Measurements from ENCODE around the gene SPIRE1. TPM values are rescaled to one million over a fixed set of nuclear protein-coding genes. Genes with fewer than 3 reads are reported as not detected.
A peak's percentile ranks its signal among the peaks of the same experiment; 100 is the strongest.

SPIRE1 gene
- total RNA-seq, 6 donors from 2014 or later = 33.9 to 76.7 (median 59.6) TPM

- H3K9me3 ChIP-seq = no peaks in the 10 kb centered on the region
- H3K4me3 ChIP-seq = no peak overlapping the region
- no peaks in the 10 kb centered on the region for H3K36me3 ChIP-seq
- H3K27ac ChIP-seq = no peak overlapping the region
- H3K4me1 ChIP-seq = peaks cover 10 to 27% (median 17%) of the 10 kb centered on the region in 4 donors
- no peak for TF ChIP-seq CTCF (IDR thresholded peaks at IDR 0.05)
- no peak for TF ChIP-seq POLR2A (IDR thresholded peaks at IDR 0.05)
- no peak for TF ChIP-seq POLR2AphosphoS5 (IDR thresholded peaks at IDR 0.05)
- no peak for TF ChIP-seq EP300 (IDR thresholded peaks at IDR 0.05)
- 77 to 84% methylated on average over 3 of the region's 3 CpGs for WGBS, 2 donors
- H3K27me3 ChIP-seq = no peaks in the 10 kb centered on the region
- DNase-seq (no peak), ATAC-seq (ENCODE audit: low FRiP score in 2 of 2) (no peak)
Measured at GRCh38 chr18:12405066-12405465, 252.8 kb downstream of the SPIRE1 start.

- no peaks in the 10 kb centered on the region for H3K36me3 ChIP-seq
- peak in 1 of 2 donors; percentile 28 for ATAC-seq (ENCODE audit: low FRiP score in 2 of 2)
- no peak overlapping the region for H3K4me3 ChIP-seq
- WGBS, 2 donors = 73 to 85% methylated on average over 6 of the region's 6 CpGs
- no peak overlapping the region for H3K27ac ChIP-seq
- no peak for DNase-seq
- H3K4me1 ChIP-seq = peaks cover 10 to 25% (median 12%) of the 10 kb centered on the region in 4 donors
- no peak for TF ChIP-seq POLR2A (IDR thresholded peaks at IDR 0.05)
- no peak for TF ChIP-seq CTCF (IDR thresholded peaks at IDR 0.05)
- no peak for TF ChIP-seq EP300 (IDR thresholded peaks at IDR 0.05)
- TF ChIP-seq POLR2AphosphoS5 (IDR thresholded peaks at IDR 0.05) = no peak
- no peaks in the 10 kb centered on the region for H3K27me3 ChIP-seq
- H3K9me3 ChIP-seq = no peaks in the 10 kb centered on the region
Measured at GRCh38 chr18:12403601-12404506, 254.1 kb downstream of the SPIRE1 start.

GRCh38 chr18:12401881-12402280, 256.0 kb downstream of the SPIRE1 start:
- ATAC-seq (ENCODE audit: low FRiP score in 2 of 2) = no peak
- Histone ChIP-seq H3K36me3 (no peaks in the 10 kb centered on the region), H3K4me3 (no peak overlapping the region), H3K27me3 (no peaks in the 10 kb centered on the region), H3K4me1 (peaks cover under 1 to 8% (median 2%) of the 10 kb centered on the region in 4 donors), H3K27ac (no peak overlapping the region), H3K9me3 (no peaks in the 10 kb centered on the region)
- WGBS, 2 donors = 74 to 76% methylated on average over 9 of the region's 9 CpGs
- peak in 1 of 2 donors; percentile 19 for DNase-seq
- TF ChIP-seq POLR2A (IDR thresholded peaks at IDR 0.05) (no peak), CTCF (IDR thresholded peaks at IDR 0.05) (no peak), POLR2AphosphoS5 (IDR thresholded peaks at IDR 0.05) (no peak), EP300 (IDR thresholded peaks at IDR 0.05) (no peak)

- H3K36me3 ChIP-seq = no peaks in the 10 kb centered on the region
- H3K4me1 ChIP-seq = no peaks in the 10 kb centered on the region
- no peak overlapping the region for H3K4me3 ChIP-seq
- TF ChIP-seq EP300 (IDR thresholded peaks at IDR 0.05) (no peak), POLR2A (IDR thresholded peaks at IDR 0.05) (no peak), POLR2AphosphoS5 (IDR thresholded peaks at IDR 0.05) (no peak), CTCF (IDR thresholded peaks at IDR 0.05) (no peak)
- H3K27me3 ChIP-seq = no peaks in the 10 kb centered on the region
- DNase-seq (no peak), ATAC-seq (ENCODE audit: low FRiP score in 2 of 2) (no peak)
- H3K27ac ChIP-seq = no peak overlapping the region
- H3K9me3 ChIP-seq = no peaks in the 10 kb centered on the region
- WGBS, 2 donors = 87 to 90% methylated on average over 5 of the region's 5 CpGs
Measured at GRCh38 chr18:12399231-12399630, 258.7 kb downstream of the SPIRE1 start.
